Stimulated activated naive CD8-positive, alpha-beta T cell treated with anti-CD3 and anti-CD28 coated beads, Interleukin-15, amount 100 ng/mL, for 72 hours (primary cell): ENCODE data around the gene TBC1D4.
A peak's percentile ranks its signal among the peaks of the same experiment; 100 is the strongest.
"Not testable (repeated sequence)": the region's sequence is repeated elsewhere in the genome, so short reads cannot be mapped to it uniquely, and the experiment has no call there.

Experiments used
- ATAC-seq: fragments of 150-1000 bp; cut with Tn5 transposase; 2 replicates; pipeline ENCODE4 v1.10.0; 2021; ENCODE audit warnings: mild to moderate bottlenecking, moderate library complexity
- DNase-seq, 2 donors: peaks; one replicate each; pipeline ENCODE4 v3.0.0; 2021 to 2022
- H3K27ac Mint-ChIP-seq, 2 donors: one replicate each; pipeline ENCODE4 v1.8.0; 2022; ENCODE audit warnings: mild to moderate bottlenecking in 2 of 2, mixed read lengths in 2 of 2, moderate library complexity in 2 of 2
- H3K27me3 Mint-ChIP-seq: one replicate; pipeline ENCODE4 v1.8.0; 2022; ENCODE audit warnings: mixed read lengths
- H3K4me1 Mint-ChIP-seq: one replicate; pipeline ENCODE4 v1.8.0; 2022; ENCODE audit warnings: mild to moderate bottlenecking, mixed read lengths
- H3K4me3 Mint-ChIP-seq, 2 donors: one replicate each; pipeline ENCODE4 v1.8.0; 2022; ENCODE audit warnings: mild to moderate bottlenecking in 2 of 2, mixed read lengths in 2 of 2, moderate library complexity in 1 of 2
- H3K9me3 Mint-ChIP-seq, 2 donors: one replicate each; pipeline ENCODE4 v1.8.0; 2022; ENCODE audit warnings: mixed read lengths in 2 of 2

TBC1D4 gene

GRCh38 chr13:75444016-75444415, 38.0 kb downstream of the TBC1D4 start:
- Mint-ChIP-seq H3K4me1 (no peaks in the 10 kb centered on the region), H3K9me3 (no peaks in the 10 kb centered on the region), H3K4me3 (no peak overlapping the region), H3K27me3 (peaks cover 11% of the 10 kb centered on the region), H3K27ac (no peak overlapping the region)
- DNase-seq (no peak), ATAC-seq (no peak)

DNA sequence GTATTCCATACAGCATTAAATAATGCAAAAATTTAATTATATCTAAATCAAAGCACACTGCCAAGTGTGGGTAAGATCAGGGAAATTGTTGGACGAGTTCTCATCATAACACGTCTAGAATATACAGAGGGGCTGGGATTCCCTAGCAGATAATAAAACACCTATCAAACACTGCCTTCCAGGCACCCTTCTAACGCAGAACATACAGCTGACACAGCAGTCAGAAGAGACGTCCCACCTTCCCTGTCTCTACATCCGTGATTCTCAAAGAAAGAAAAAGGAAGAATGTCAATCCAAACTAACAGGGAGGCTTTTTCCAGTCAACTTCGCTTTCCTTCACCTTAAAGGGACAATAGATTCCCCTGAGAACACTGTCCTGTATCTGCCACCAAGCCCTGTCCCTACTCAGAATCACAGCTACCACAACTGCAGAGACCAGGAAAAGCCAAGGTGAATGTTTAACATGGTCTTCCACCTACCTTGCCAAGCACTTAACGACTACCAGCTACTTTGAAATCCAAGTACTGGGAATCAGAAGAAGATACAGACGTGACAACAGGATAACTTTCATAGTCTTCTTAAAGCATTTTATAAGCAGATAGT, 38.5 kb downstream of the TBC1D4 start:
- H3K4me3 Mint-ChIP-seq = no peak overlapping the region
- H3K9me3 Mint-ChIP-seq = no peaks in the 10 kb centered on the region
- no peak overlapping the region for H3K27ac Mint-ChIP-seq
- DNase-seq = no peak
- no peak for ATAC-seq
- H3K4me1 Mint-ChIP-seq = no peaks in the 10 kb centered on the region
- peaks cover 11% of the 10 kb centered on the region for H3K27me3 Mint-ChIP-seq

DNA sequence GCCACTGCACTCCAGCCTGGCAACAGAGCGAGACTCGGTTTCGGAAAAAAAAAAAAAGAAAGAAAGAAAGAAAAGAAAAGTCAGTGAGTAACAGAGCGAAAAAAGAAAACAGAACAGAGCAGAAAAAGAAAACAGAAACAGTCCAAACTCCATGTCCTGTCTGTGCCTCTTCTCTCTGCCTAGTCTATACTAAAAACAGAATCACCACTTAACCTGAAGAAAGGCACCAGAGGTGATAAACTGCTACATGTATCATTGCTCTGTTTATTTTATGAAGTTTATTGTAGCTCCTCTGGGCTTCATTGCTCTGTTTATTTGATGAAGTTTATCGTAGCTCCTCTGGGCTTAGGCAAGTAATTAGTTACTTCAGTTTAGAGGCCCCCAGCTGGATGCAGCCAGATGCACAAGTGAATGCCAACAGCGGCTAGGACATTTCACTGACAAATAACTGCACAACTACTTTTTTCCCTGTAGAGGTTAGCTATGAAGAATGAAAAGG, 39.2 kb downstream of the TBC1D4 start:
- DNase-seq = no peak
- no peak overlapping the region for H3K4me3 Mint-ChIP-seq
- ATAC-seq = no peak

DNA sequence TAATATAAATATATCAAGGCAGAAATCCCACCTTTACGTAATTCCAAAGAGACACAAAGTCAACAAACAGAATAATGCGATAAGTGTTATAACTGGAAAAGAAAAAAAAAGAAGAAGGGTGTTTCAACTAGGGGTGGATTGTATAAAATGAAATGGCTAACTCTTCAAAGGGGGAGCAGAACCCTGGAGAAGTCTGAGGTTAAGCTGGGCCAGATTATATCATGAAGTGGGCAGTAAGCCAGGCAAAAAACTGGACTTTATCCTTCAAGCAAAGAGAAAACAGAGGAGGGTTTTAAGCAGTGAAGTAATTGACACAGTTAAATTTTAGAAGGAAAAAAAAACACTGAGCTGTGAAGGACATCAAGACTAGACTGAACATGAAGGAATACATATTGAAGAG, 41.9 kb downstream of the TBC1D4 start:
- no peak for DNase-seq
- Mint-ChIP-seq H3K9me3 (no peaks in the 10 kb centered on the region), H3K4me1 (no peaks in the 10 kb centered on the region), H3K27me3 (peaks cover 11% of the 10 kb centered on the region), H3K27ac (peak overlapping the region in 1 of 2 donors; percentile 12), H3K4me3 (no peak overlapping the region)
- no peak for ATAC-seq

More for the DNA sequence above, 39.2 kb downstream of the TBC1D4 start:
- Mint-ChIP-seq H3K27me3 (peaks cover 11% of the 10 kb centered on the region), H3K4me1 (no peaks in the 10 kb centered on the region), H3K27ac (peak overlapping the region in 1 of 2 donors; percentile 7), H3K9me3 (no peaks in the 10 kb centered on the region)

DNA sequence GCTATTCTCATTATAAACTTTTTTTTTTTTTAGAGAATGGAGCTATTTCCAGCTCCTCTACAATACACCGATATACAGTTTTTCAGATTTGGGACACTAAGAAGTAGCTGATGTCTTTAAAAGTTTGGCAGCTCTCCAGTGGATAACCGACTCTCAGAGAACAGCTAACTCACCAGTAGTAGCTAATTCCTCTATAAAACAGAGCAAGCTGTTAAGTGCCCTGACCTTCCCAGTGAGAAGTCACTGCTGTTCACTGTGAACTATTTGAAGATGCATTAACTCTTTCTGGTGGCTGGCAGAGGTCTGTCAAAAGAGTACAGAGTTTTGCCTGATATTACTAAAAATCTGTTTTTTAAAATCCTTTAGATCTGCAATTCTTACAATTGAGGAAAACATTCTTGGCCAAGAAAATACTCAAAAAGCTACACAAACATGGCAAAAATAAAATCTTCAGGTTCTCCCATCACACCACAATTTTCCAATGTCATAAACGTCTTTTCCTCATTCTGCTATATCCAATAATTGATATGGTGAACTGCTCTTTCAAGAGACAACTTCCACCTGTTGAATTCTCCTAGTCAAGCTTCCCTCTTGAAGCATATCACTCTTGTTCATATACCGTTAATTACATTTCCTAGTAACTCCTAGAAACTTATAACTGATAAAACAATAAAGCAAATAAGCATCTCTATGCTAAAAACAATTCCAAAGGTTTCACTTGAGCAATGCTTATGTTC, 44.2 kb downstream of the TBC1D4 start:
- no peak for ATAC-seq
- H3K4me3 Mint-ChIP-seq = no peak overlapping the region
- no peaks in the 10 kb centered on the region for H3K4me1 Mint-ChIP-seq
- H3K9me3 Mint-ChIP-seq = no peaks in the 10 kb centered on the region
- H3K27me3 Mint-ChIP-seq = peaks cover 6% of the 10 kb centered on the region
- peak overlapping the region in 1 of 2 donors; percentile 16 for H3K27ac Mint-ChIP-seq
- DNase-seq = no peak

DNA sequence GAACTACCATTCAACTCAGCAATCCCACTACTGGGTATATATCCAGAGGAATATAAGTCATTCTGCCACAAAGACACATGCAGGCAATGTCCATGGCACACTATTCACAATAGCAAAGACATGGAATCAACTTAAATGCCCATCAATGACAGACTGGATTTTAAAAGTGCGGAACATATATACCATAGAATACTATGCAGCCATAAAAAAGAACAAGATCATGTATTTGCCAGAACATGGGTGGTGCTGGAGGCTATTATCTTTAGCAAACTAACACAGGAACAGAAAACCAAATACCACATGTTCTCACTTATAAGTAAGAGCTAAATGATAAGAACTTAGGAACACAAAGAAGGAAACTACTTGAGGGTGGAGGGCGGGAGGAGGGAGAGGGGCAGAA, 47.8 kb downstream of the TBC1D4 start:
- ATAC-seq, DNase-seq, H3K9me3 Mint-ChIP-seq, H3K4me1 Mint-ChIP-seq, H3K4me3 Mint-ChIP-seq, H3K27ac Mint-ChIP-seq: not testable (repeated sequence)
- H3K27me3 Mint-ChIP-seq = peaks cover 11% of the 10 kb centered on the region

- ATAC-seq = no peak
- H3K4me1 Mint-ChIP-seq = no peaks in the 10 kb centered on the region
- peak overlapping the region in 1 of 2 donors; percentile 23 for H3K27ac Mint-ChIP-seq
- H3K9me3 Mint-ChIP-seq = no peaks in the 10 kb centered on the region
- H3K27me3 Mint-ChIP-seq = peaks cover 21% of the 10 kb centered on the region
- no peak overlapping the region for H3K4me3 Mint-ChIP-seq
- DNase-seq = no peak
Observed at GRCh38 chr13:75432811-75433244, 49.1 kb downstream of the TBC1D4 start.

DNA sequence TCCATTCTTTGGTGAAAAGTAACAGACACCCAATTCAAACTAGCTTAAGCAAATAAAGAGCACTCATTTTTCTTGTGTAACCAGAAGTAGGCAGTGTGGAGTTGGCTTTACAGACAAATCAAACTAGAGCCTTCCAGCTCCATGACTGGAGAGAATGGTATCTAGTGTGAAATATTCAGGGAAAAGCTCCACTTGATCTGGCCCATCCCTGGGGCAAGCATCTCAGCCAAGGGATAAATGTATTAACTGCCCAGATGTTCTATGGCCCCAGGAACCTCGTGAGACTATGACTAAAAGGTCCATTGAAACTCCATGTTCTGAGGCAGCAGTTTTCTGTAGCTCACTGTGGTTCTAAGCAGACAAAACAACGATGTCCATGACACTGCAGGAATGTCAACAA, 49.9 kb downstream of the TBC1D4 start:
- no peak for ATAC-seq
- Mint-ChIP-seq H3K9me3 (no peaks in the 10 kb centered on the region), H3K27ac (no peak overlapping the region), H3K27me3 (peaks cover 26% of the 10 kb centered on the region), H3K4me1 (no peaks in the 10 kb centered on the region), H3K4me3 (no peak overlapping the region)
- DNase-seq = no peak

DNA sequence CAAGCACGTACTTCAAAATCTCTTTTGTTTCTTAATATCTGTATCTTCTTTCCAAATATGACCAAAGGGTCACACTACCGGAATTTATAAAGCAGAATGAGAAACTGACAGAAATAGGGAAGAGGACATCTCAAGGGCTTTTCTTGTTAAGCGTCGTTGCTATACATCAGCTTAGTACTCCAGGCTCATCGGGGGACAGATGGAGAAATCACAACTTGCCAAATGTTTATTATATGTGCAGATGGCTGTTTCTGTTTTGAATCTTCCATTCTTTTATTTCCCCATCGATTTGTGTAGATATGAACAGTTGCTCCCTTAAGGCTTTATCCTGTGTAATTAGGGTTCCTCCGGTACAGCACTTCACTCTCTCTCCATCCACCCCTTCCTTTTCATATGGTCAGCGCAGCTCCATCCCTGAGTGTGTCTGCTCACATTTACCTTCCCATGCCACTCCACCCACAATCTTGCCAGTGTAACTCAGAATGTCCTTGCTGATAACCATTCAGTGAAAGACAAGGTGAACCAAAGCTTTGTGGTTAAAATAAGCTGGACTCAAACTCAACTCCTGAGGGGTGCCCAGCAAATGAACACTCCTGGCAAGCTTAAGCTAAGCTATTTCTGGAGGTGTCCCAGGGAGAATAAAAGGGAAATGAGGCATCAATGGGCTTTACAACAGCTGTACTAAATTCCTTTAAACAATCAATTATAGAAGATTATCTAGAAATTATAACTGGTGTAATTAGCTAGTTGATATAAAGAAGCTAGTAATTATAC, 51.3 kb downstream of the TBC1D4 start:
- Mint-ChIP-seq H3K9me3 (no peaks in the 10 kb centered on the region), H3K27me3 (peaks cover 26% of the 10 kb centered on the region), H3K4me1 (no peaks in the 10 kb centered on the region), H3K4me3 (no peak overlapping the region), H3K27ac (no peak overlapping the region)
- ATAC-seq (no peak), DNase-seq (no peak)

DNA sequence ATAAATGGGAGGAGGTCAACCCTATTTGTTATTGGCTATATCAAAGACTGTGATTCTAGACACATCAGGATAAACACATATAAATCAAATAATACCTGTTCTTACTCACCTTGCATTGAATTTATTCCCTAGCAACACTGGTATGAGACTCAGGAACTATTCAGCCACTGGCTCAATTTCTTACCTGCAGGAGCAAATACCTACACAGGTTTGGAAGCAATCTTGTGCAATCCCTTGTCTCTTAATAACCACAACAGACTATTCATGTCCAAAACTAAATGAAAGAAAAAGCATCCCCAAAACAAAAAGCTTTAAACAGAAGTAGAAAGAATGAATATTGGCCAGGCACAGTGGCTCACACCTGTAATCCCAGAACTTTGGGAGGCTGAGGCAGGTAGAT, 55.5 kb downstream of the TBC1D4 start:
- H3K27ac Mint-ChIP-seq = no peak overlapping the region
- H3K4me3 Mint-ChIP-seq = no peak overlapping the region
- no peak for ATAC-seq

DNA sequence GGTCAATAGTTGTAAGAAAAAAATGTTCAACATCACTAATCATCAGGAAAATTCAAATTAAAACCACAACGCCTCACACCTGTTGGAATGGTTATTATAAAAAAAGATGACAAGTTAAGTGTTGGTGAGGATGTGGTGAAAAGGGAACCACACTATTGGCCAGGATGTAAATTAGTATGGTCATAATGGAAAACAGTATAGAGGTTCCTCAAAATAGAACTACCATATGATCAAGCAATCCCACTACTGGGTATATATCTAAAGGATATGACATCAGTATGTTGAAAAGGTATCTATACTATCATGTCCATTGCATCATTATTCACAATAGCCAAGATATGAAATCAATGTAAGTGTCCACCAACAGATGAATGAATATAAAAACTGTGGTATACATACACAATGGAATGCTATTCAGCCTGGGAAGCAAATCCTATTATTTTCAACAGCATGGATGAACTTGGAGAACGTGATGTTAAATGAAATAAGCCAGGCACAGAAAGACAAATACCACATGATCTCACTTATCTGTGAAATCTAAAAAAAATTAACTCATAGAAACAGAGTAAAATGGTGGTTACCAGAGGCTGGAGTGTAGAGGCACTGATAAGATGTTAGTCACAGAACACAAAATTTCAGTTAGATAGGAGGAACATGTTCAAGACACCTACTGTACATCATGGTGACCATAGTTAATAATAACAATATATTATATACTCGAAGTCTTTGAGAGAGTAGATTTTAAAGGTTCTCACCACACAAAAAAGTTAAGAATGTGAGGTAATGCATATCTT, 56.6 kb downstream of the TBC1D4 start:
- no peaks in the 10 kb centered on the region for H3K9me3 Mint-ChIP-seq
- H3K4me3 Mint-ChIP-seq = no peak overlapping the region
- H3K27ac Mint-ChIP-seq = peak overlapping the region in 1 of 2 donors; percentile 7
- H3K4me1 Mint-ChIP-seq = no peaks in the 10 kb centered on the region
- H3K27me3 Mint-ChIP-seq = peaks cover 42% of the 10 kb centered on the region
- ATAC-seq (peak; percentile 85), DNase-seq (no peak)

More for the DNA sequence above, 55.5 kb downstream of the TBC1D4 start:
- Mint-ChIP-seq H3K27me3 (peaks cover 33% of the 10 kb centered on the region), H3K9me3 (no peaks in the 10 kb centered on the region), H3K4me1 (no peaks in the 10 kb centered on the region)
- DNase-seq = no peak

GRCh38 chr13:75423946-75424345, 58.0 kb downstream of the TBC1D4 start:
- ATAC-seq (no peak), DNase-seq (no peak)
- H3K9me3 Mint-ChIP-seq = no peaks in the 10 kb centered on the region
- no peak overlapping the region for H3K27ac Mint-ChIP-seq
- H3K27me3 Mint-ChIP-seq = peaks cover 36% of the 10 kb centered on the region
- H3K4me3 Mint-ChIP-seq = no peak overlapping the region
- no peaks in the 10 kb centered on the region for H3K4me1 Mint-ChIP-seq

- ATAC-seq (no peak), DNase-seq (no peak)
- Mint-ChIP-seq H3K27ac (no peak overlapping the region), H3K4me3 (no peak overlapping the region), H3K9me3 (no peaks in the 10 kb centered on the region), H3K4me1 (no peaks in the 10 kb centered on the region), H3K27me3 (peaks cover 23% of the 10 kb centered on the region)
Observed at GRCh38 chr13:75422028-75422427, 59.9 kb downstream of the TBC1D4 start.

DNA sequence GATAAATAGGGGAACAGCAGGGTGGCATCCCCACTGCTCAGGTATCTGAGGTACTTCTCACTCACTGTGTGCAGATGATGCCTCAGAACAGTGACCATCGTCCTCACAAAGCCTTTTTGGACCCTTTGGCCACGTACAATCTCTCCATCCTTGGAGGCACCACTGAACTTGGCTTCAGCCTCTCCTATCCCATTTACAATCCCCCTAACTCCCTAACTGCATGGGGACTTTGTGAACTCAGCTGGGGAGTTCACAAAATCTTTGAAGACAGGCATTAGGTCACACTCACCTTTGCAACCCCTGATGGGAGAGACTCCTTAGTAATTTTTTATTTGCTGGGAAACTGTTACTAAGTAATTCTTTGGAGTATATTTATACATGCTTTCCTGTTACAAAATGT, 60.8 kb downstream of the TBC1D4 start:
- Mint-ChIP-seq H3K27ac (no peak overlapping the region), H3K4me1 (no peaks in the 10 kb centered on the region), H3K4me3 (no peak overlapping the region), H3K9me3 (no peaks in the 10 kb centered on the region), H3K27me3 (peaks cover 23% of the 10 kb centered on the region)
- DNase-seq (no peak), ATAC-seq (no peak)

GRCh38 chr13:75419656-75420055, 62.3 kb downstream of the TBC1D4 start:
- no peaks in the 10 kb centered on the region for H3K9me3 Mint-ChIP-seq
- H3K27ac Mint-ChIP-seq = peak overlapping the region in 1 of 2 donors; percentile 83
- H3K4me3 Mint-ChIP-seq = no peak overlapping the region
- ATAC-seq = no peak
- H3K27me3 Mint-ChIP-seq = peaks cover 21% of the 10 kb centered on the region
- no peak for DNase-seq
- no peaks in the 10 kb centered on the region for H3K4me1 Mint-ChIP-seq
